Coronary artery (tissue), 2 donors: ENCODE results near the gene PTPN14.

Source experiments
- DNase-seq: peaks from one replicate; pipeline ENCODE4 v3.0.0-alpha.2; 2017; ENCODE audit warnings: low spot score
- H3K27ac ChIP-seq, 2 donors: fragments of 200-600 bp; sonication (generic); one replicate each; pipeline ENCODE4 v1.5.1; 2016 to 2019
- H3K4me3 ChIP-seq: fragments of 200-600 bp; sonication (generic); 2 replicates; pipeline ENCODE4 v1.5.1; 2016; ENCODE audit warnings: mild to moderate bottlenecking, moderate library complexity
- CTCF ChIP-seq: fragments of 200-600 bp; sonication (generic); IDR thresholded peaks from one replicate; pipeline ENCODE4 v1.5.1; 2019; ENCODE audit warnings: antibody characterized with exemption

The PTPN14 gene

GRCh38 chr1:214475331-214475730 lies 76.1 kb downstream of the PTPN14 start:
- Histone ChIP-seq H3K4me3 (no peak overlapping the region), H3K27ac (no peak overlapping the region)
- no peak for DNase-seq
- TF ChIP-seq CTCF = no peak

- TF ChIP-seq CTCF = no peak
- DNase-seq = no peak
- Histone ChIP-seq H3K4me3 (no peak overlapping the region), H3K27ac (no peak overlapping the region)
Observed at GRCh38 chr1:214474467-214474866, 76.9 kb downstream of the PTPN14 start.

GRCh38 chr1:214473862-214474261 lies 77.5 kb downstream of the PTPN14 start:
- no peak for DNase-seq
- H3K4me3 ChIP-seq = no peak overlapping the region
- no peak overlapping the region for H3K27ac ChIP-seq
- no peak for TF ChIP-seq CTCF

GRCh38 chr1:214473387-214473786 lies 78.0 kb downstream of the PTPN14 start:
- Histone ChIP-seq H3K27ac (no peak overlapping the region), H3K4me3 (no peak overlapping the region)
- TF ChIP-seq CTCF = no peak
- DNase-seq = no peak

- no peak overlapping the region for H3K27ac ChIP-seq
- no peak for TF ChIP-seq CTCF
- H3K4me3 ChIP-seq = no peak overlapping the region
- DNase-seq = no peak
Observed at GRCh38 chr1:214472364-214472763, 79.0 kb downstream of the PTPN14 start.

- Histone ChIP-seq H3K4me3 (no peak overlapping the region), H3K27ac (no peak overlapping the region)
- no peak for TF ChIP-seq CTCF
- no peak for DNase-seq
Observed at GRCh38 chr1:214471458-214471857, 79.9 kb downstream of the PTPN14 start.

- no peak for DNase-seq
- Histone ChIP-seq H3K27ac (no peak overlapping the region), H3K4me3 (no peak overlapping the region)
- no peak for TF ChIP-seq CTCF
Observed at GRCh38 chr1:214470132-214470531, 81.3 kb downstream of the PTPN14 start.
